ENCODE measurements around the gene STX16. TPM values are rescaled to one million over a fixed set of nuclear protein-coding genes. Genes with fewer than 3 reads are reported as not detected.

Gene STX16
- total and polyA plus RNA-seq, 7 donors: 14.6 to 126 (median 43.8) TPM

- Histone ChIP-seq H3K4me1 (peaks cover 0 to 48% (median 48%) of the 10 kb centered on the region in 4 donors), H3K9me3 (no peaks in the 10 kb centered on the region), H3K36me3 (peaks cover 24 to 45% (median 28%) of the 10 kb centered on the region in 4 donors), H3K4me3 (no peak overlapping the region), H3K27ac (no peak overlapping the region), H3K27me3 (no peaks in the 10 kb centered on the region)
- DNase-seq: peak; percentile 66
- intact Hi-C loops (cut with DNase I): loop anchor here (5.0 kb wide), 3 partner anchors 102 to 387 kb away; partner anchors contain the start of gene RAB22A
- 95 to 97% methylated on average over 33 of the region's 33 CpGs for WGBS, 2 donors
- TF ChIP-seq CTCF (IDR thresholded peaks at IDR 0.05) (no peak), POLR2A (IDR thresholded peaks at IDR 0.05) (no peak)
Measured at GRCh38 chr20:58694241-58695083, 43.4 kb downstream of the STX16 start.

- intact Hi-C loops (cut with DNase I): no loop called here
- Histone ChIP-seq H3K27ac (no peak overlapping the region), H3K36me3 (peaks cover 24 to 52% (median 33%) of the 10 kb centered on the region in 4 donors), H3K27me3 (no peaks in the 10 kb centered on the region), H3K4me1 (peaks cover 0 to 40% (median 40%) of the 10 kb centered on the region in 4 donors), H3K9me3 (no peaks in the 10 kb centered on the region), H3K4me3 (no peak overlapping the region)
- 97% methylated on average over 9 of the region's 9 CpGs for WGBS, 2 donors
- no peak for DNase-seq
- TF ChIP-seq EP300 (IDR thresholded peaks at IDR 0.05) (no peak), POLR2AphosphoS5 (IDR thresholded peaks at IDR 0.05) (no peak), CTCF (IDR thresholded peaks at IDR 0.05) (no peak), POLR2A (IDR thresholded peaks at IDR 0.05) (no peak)
Measured at GRCh38 chr20:58695084-58695722, 44.1 kb downstream of the STX16 start.

GRCh38 chr20:58695895-58696375 is 44.9 kb downstream of the STX16 start:
- DNase-seq: peak; percentile 60
- WGBS, 2 donors: 93 to 94% methylated on average over 10 of the region's 10 CpGs
- Histone ChIP-seq H3K4me3 (no peak overlapping the region), H3K27ac (no peak overlapping the region), H3K4me1 (peaks cover 0 to 33% (median 33%) of the 10 kb centered on the region in 4 donors), H3K9me3 (no peaks in the 10 kb centered on the region), H3K27me3 (no peaks in the 10 kb centered on the region), H3K36me3 (peaks cover 24 to 60% (median 33%) of the 10 kb centered on the region in 4 donors)
- intact Hi-C loops (cut with DNase I): no loop called here
- no peak for TF ChIP-seq CTCF (IDR thresholded peaks at IDR 0.05)
- no peak for TF ChIP-seq EP300 (IDR thresholded peaks at IDR 0.05)
- no peak for TF ChIP-seq POLR2AphosphoS5 (IDR thresholded peaks at IDR 0.05)
- no peak for TF ChIP-seq POLR2A (IDR thresholded peaks at IDR 0.05)

GRCh38 chr20:58696411-58696961 is 45.4 kb downstream of the STX16 start:
- Histone ChIP-seq H3K36me3 (peaks cover 24 to 63% (median 34%) of the 10 kb centered on the region in 4 donors), H3K9me3 (no peaks in the 10 kb centered on the region), H3K4me3 (no peak overlapping the region), H3K27me3 (no peaks in the 10 kb centered on the region), H3K27ac (no peak overlapping the region), H3K4me1 (peaks cover 0 to 28% (median 27%) of the 10 kb centered on the region in 4 donors)
- intact Hi-C loops (cut with DNase I): no loop called here
- TF ChIP-seq POLR2A (IDR thresholded peaks at IDR 0.05) (no peak), CTCF (IDR thresholded peaks at IDR 0.05) (no peak), EP300 (IDR thresholded peaks at IDR 0.05) (no peak), POLR2AphosphoS5 (IDR thresholded peaks at IDR 0.05) (no peak)
- peak; percentile 59 for DNase-seq
- 93 to 94% methylated on average over 10 of the region's 10 CpGs for WGBS, 2 donors

Data from sigmoid colon (tissue), 7 donors.